HepG2 (cell line): ENCODE measurements around the gene CCL17. TPM values are rescaled to one million over a fixed set of nuclear protein-coding genes. Genes with fewer than 3 reads are reported as not detected.

Experiments used
- ARNT2 ChIP-seq: sonication (generic); formaldehyde crosslinking; IDR thresholded peaks from 2 replicates; pipeline ENCODE4 v1.8.0; 2022; ENCODE audit warnings: mild to moderate bottlenecking, low read depth, missing genetic modification reagents, moderate library complexity
- ATAD3A ChIP-seq: sonication (generic); formaldehyde crosslinking; IDR thresholded peaks from 2 replicates; pipeline ENCODE4 v1.4.0; 2020; ENCODE audit warnings: missing genetic modification reagents
- ATRX ChIP-seq: sonication (generic); formaldehyde crosslinking; IDR thresholded peaks from 2 replicates; pipeline ENCODE4 v1.4.0; 2020; ENCODE audit warnings: missing genetic modification reagents, borderline replicate concordance
- FOSL2 ChIP-seq: sonication (generic); formaldehyde crosslinking; IDR thresholded peaks from 2 replicates; pipeline ENCODE4 v1.4.0; 2020; ENCODE audit warnings: missing genetic modification reagents
- HNRNPLL ChIP-seq: fragments of 200-400 bp; formaldehyde crosslinking; IDR thresholded peaks from 2 replicates; pipeline ENCODE4 v1.6.1; 2017; ENCODE audit warnings: mild to moderate bottlenecking, low read depth, low read length; ENCODE audit not compliant: poor library complexity, severe bottlenecking
- HOXA3 ChIP-seq: sonication (generic); formaldehyde crosslinking; IDR thresholded peaks from 2 replicates; pipeline ENCODE4 v1.5.0; 2020; ENCODE audit warnings: missing genetic modification reagents
- MEF2D ChIP-seq: sonication (generic); formaldehyde crosslinking; IDR thresholded peaks from 2 replicates; pipeline ENCODE4 v1.5.1; 2020; ENCODE audit warnings: mild to moderate bottlenecking, missing genetic modification reagents
- MTA3 ChIP-seq: sonication (generic); formaldehyde crosslinking; IDR thresholded peaks from 2 replicates; pipeline ENCODE4 v1.4.0; 2020; ENCODE audit warnings: missing genetic modification reagents
- NPAS2 ChIP-seq: sonication (generic); formaldehyde crosslinking; IDR thresholded peaks from 2 replicates; pipeline ENCODE4 v1.8.0; 2022; ENCODE audit warnings: mild to moderate bottlenecking, missing genetic modification reagents, borderline replicate concordance
- PAF1 ChIP-seq: IDR thresholded peaks from 2 replicates; pipeline ENCODE4 v1.6.1; 2016; ENCODE audit warnings: missing genetic modification reagents, missing compliant biosample characterization
- PHB2 ChIP-seq: fragments of 450-650 bp; IDR thresholded peaks from 2 replicates; pipeline ENCODE4 v1.6.1; 2018; ENCODE audit not compliant: partially characterized antibody
- PHF20 ChIP-seq: sonication (generic); formaldehyde crosslinking; IDR thresholded peaks from 2 replicates; pipeline ENCODE4 v1.5.0; 2020; ENCODE audit warnings: mild to moderate bottlenecking, missing genetic modification reagents
- RAD21 ChIP-seq: fragments of 450-650 bp; formaldehyde crosslinking; IDR thresholded peaks from 2 replicates; pipeline ENCODE4 v1.5.0; 2020; ENCODE audit warnings: mild to moderate bottlenecking
- SKI ChIP-seq: fragments of 450-650 bp; IDR thresholded peaks from one replicate; pipeline ENCODE4 v1.6.1; 2018; ENCODE audit warnings: mild to moderate bottlenecking; ENCODE audit not compliant: partially characterized antibody
- SPEN ChIP-seq: sonication (generic); formaldehyde crosslinking; IDR thresholded peaks from 2 replicates; pipeline ENCODE4 v1.5.1; 2020; ENCODE audit warnings: low read depth, mild to moderate bottlenecking, missing genetic modification reagents
- U2AF2 ChIP-seq: fragments of 200-400 bp; formaldehyde crosslinking; IDR thresholded peaks from 2 replicates; pipeline ENCODE4 v1.6.1; 2017; ENCODE audit warnings: low read depth, mild to moderate bottlenecking, low read length
- ZFY ChIP-seq: sonication (generic); formaldehyde crosslinking; IDR thresholded peaks from 2 replicates; pipeline ENCODE4 v1.4.0; 2020; ENCODE audit warnings: missing genetic modification reagents
- ZNF605 ChIP-seq: sonication (generic); formaldehyde crosslinking; IDR thresholded peaks from 2 replicates; pipeline ENCODE4 v1.8.0; 2022; ENCODE audit warnings: mild to moderate bottlenecking, missing genetic modification reagents
- ZNF746 ChIP-seq: sonication (generic); formaldehyde crosslinking; IDR thresholded peaks from 2 replicates; pipeline ENCODE4 v1.8.0; 2022; ENCODE audit warnings: mild to moderate bottlenecking, missing genetic modification reagents
- ZSCAN25 ChIP-seq: sonication (generic); formaldehyde crosslinking; IDR thresholded peaks from 2 replicates; pipeline ENCODE4 v1.8.0; 2022; ENCODE audit warnings: mild to moderate bottlenecking, missing genetic modification reagents
- polyA plus RNA-seq, 8 experiments: library from polyadenylated mRNA; depleted of rRNA in 3 of 8; stranded (reverse) in 7 of 8; unstranded in 1 of 8; fragments of >200 nt; fragmentation: Illumina TruSeq in 4 of 8; extraction: Trizol in 4 of 8; gene quantifications; 2 replicates each; pipeline versions ENCODE4 v1.2.1 to v1.2.3, GENCODE V29; 2011 to 2016; ENCODE audit warnings: low read depth in 4 of 8, missing spikeins in 1 of 8, mixed read lengths in 1 of 8; ENCODE audit not compliant: insufficient read depth in 1 of 8
- total RNA-seq, 5 experiments: library from RNA; depleted of rRNA; stranded (reverse); fragments of >200 nt; fragmentation: Illumina TruSeq; extraction: Trizol; gene quantifications; 2 replicates each; pipeline ENCODE4 v1.2.3, GENCODE V29; 2016; ENCODE audit warnings: low read depth in 1 of 5
- TF ChIP-seq, protein P1 (sequence below): sonication (generic); formaldehyde crosslinking; conservative IDR thresholded peaks from 2 replicates; pipeline ENCODE4 v1.8.0; 2022; ENCODE audit warnings: low read depth, missing genetic modification reagents
- TF ChIP-seq, protein P2 (sequence below): sonication (generic); formaldehyde crosslinking; IDR thresholded peaks from 2 replicates; pipeline ENCODE4 v1.5.0; 2020; ENCODE audit warnings: mild to moderate bottlenecking, missing genetic modification reagents, moderate library complexity
- TF ChIP-seq, protein P3 (sequence below), 2 experiments: sonication (generic) in 1 of 2; formaldehyde crosslinking in 1 of 2; IDR thresholded peaks; 2 replicates each; pipeline versions ENCODE4 v1.4.0 to v1.6.1; 2016 to 2020; ENCODE audit warnings: borderline replicate concordance in 1 of 2, low read depth in 1 of 2, mild to moderate bottlenecking in 1 of 2, missing genetic modification reagents in 1 of 2

Gene CCL17
- total and polyA plus RNA-seq, 2 of the 13 experiments (the other 11 are each of a cell fraction or from before 2014, with no cell fraction given) = not detected

DNA sequence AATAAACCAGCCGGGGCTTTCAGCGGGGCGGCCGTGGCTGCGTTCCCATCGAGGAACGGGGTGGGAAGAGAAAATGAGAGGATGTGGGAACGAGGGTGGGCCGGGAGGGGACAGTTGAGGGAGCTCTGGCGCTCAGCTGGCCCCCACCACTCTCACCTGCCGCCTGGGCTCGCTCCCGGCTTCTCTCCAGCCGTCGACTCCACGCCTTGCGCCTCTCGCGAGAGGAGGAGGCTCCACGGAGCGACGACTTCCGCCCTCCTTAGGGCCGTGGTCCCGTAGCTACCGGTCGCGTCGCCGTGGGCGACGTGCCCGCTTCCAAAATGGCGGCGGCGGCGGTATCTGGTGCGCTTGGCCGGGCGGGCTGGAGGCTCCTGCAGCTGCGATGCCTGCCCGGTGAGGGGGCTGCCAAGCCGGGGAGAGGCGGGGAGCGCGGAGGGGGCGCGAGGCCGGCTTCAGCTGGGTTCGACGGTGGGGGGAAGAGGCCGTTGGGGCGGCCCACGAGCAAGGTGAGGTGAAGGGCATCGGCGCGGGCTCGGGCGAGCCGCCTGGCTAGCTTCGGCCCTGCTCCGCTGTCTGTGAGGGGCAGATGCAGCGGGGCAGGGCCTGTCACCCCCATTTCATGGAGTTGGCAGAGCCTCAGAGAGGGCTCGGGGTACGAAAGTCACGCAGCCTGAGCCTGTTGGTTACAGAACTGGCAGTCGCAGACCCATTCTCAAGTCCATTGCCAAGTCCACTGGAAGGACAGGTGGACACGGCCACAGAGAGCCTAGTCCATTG, 42.8 kb downstream of the CCL17 start, which contains the start of the genes CIAPIN1 and COQ9 (continued):
- TF ChIP-seq, protein P1, sequence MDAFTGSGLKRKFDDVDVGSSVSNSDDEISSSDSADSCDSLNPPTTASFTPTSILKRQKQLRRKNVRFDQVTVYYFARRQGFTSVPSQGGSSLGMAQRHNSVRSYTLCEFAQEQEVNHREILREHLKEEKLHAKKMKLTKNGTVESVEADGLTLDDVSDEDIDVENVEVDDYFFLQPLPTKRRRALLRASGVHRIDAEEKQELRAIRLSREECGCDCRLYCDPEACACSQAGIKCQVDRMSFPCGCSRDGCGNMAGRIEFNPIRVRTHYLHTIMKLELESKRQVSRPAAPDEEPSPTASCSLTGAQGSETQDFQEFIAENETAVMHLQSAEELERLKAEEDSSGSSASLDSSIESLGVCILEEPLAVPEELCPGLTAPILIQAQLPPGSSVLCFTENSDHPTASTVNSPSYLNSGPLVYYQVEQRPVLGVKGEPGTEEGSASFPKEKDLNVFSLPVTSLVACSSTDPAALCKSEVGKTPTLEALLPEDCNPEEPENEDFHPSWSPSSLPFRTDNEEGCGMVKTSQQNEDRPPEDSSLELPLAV (CRISPR knock-in tag) = no peak
- TF ChIP-seq, protein P2, sequence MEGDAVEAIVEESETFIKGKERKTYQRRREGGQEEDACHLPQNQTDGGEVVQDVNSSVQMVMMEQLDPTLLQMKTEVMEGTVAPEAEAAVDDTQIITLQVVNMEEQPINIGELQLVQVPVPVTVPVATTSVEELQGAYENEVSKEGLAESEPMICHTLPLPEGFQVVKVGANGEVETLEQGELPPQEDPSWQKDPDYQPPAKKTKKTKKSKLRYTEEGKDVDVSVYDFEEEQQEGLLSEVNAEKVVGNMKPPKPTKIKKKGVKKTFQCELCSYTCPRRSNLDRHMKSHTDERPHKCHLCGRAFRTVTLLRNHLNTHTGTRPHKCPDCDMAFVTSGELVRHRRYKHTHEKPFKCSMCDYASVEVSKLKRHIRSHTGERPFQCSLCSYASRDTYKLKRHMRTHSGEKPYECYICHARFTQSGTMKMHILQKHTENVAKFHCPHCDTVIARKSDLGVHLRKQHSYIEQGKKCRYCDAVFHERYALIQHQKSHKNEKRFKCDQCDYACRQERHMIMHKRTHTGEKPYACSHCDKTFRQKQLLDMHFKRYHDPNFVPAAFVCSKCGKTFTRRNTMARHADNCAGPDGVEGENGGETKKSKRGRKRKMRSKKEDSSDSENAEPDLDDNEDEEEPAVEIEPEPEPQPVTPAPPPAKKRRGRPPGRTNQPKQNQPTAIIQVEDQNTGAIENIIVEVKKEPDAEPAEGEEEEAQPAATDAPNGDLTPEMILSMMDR (CRISPR knock-in tag) = peak; percentile 41
- TF ChIP-seq NPAS2 (no peak), ZFY (CRISPR knock-in tag) (peak; percentile 96), U2AF2 (no peak), RAD21 (peak; percentile 63; the same call in 1 of the 2 replicates), ARNT2 (peak; percentile 100), SPEN (CRISPR knock-in tag) (peak; percentile 99), ZNF605 (CRISPR knock-in tag) (peak; percentile 99), ZNF746 (CRISPR knock-in tag) (peak; percentile 73), HNRNPLL (peak; percentile 72), FOSL2 (peak; percentile 33), SKI (peak; percentile 89), ATAD3A (no peak; the same call in 1 of the 2 replicates), PAF1 (CRISPR knock-in tag) (no peak), MEF2D (CRISPR knock-in tag) (peak; percentile 94), PHF20 (CRISPR knock-in tag) (peak; percentile 93), HOXA3 (CRISPR knock-in tag) (peak; percentile 97), MTA3 (CRISPR knock-in tag) (no peak), PHB2 (no peak), ATRX (no peak), ZSCAN25 (peak; percentile 65; the same call in 1 of the 2 replicates)
- TF ChIP-seq, protein P3, sequence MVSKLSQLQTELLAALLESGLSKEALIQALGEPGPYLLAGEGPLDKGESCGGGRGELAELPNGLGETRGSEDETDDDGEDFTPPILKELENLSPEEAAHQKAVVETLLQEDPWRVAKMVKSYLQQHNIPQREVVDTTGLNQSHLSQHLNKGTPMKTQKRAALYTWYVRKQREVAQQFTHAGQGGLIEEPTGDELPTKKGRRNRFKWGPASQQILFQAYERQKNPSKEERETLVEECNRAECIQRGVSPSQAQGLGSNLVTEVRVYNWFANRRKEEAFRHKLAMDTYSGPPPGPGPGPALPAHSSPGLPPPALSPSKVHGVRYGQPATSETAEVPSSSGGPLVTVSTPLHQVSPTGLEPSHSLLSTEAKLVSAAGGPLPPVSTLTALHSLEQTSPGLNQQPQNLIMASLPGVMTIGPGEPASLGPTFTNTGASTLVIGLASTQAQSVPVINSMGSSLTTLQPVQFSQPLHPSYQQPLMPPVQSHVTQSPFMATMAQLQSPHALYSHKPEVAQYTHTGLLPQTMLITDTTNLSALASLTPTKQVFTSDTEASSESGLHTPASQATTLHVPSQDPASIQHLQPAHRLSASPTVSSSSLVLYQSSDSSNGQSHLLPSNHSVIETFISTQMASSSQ (IDR thresholded peaks at IDR 0.05; ENCODE audit: low read depth) = no peak
- TF ChIP-seq, protein P3 (CRISPR knock-in tag; IDR thresholded peaks at IDR 0.05; ENCODE audit: borderline replicate concordance) = peak; percentile 86
